Heart right ventricle (tissue), 16 donors: Measurements from ENCODE around the gene PAX3. TPM values are rescaled to one million over a fixed set of nuclear protein-coding genes. Genes with fewer than 3 reads are reported as not detected.

Source experiments
- ATAC-seq, 8 donors: fragments of 200-7000 bp; cut with Tn5 transposase; one replicate each; pipeline ENCODE4 v1.9.1; 2020; ENCODE audit warnings: mild to moderate bottlenecking in 8 of 8, moderate library complexity in 8 of 8, moderate number of reproducible peaks in 1 of 8
- DNase-seq, 2 donors: peaks; one replicate each; pipeline ENCODE4 v3.0.0-alpha.2; 2020
- H3K27ac ChIP-seq, 10 donors: fragments of 200-600 bp; sonication (generic) in 2 of 10; one replicate each; pipeline versions ENCODE4 v1.5.0 to v1.8.0; 2020 to 2022; ENCODE audit warnings: mild to moderate bottlenecking in 3 of 10
- H3K27me3 ChIP-seq, 7 donors: fragments of 200-600 bp; one replicate each; pipeline ENCODE4 v1.8.0; 2021 to 2022; ENCODE audit warnings: mild to moderate bottlenecking in 2 of 7
- H3K36me3 ChIP-seq, 9 donors: fragments of 200-600 bp; sonication (generic) in 1 of 9; one replicate each; pipeline versions ENCODE4 v1.5.0 to v1.8.0; 2020 to 2022; ENCODE audit warnings: mild to moderate bottlenecking in 2 of 9
- H3K4me1 ChIP-seq, 9 donors: fragments of 200-600 bp; sonication (generic) in 1 of 9; one replicate each; pipeline versions ENCODE4 v1.5.0 to v1.8.0; 2020 to 2022; ENCODE audit warnings: mild to moderate bottlenecking in 4 of 9
- H3K4me3 ChIP-seq, 10 donors: fragments of 200-600 bp; sonication (generic) in 2 of 10; one replicate each; pipeline versions ENCODE4 v1.5.0 to v1.8.0; 2020 to 2022; ENCODE audit warnings: mild to moderate bottlenecking in 7 of 10, moderate library complexity in 2 of 10
- H3K9me3 ChIP-seq, 11 donors: fragments of 200-600 bp in 10 of 11; sonication (generic) in 2 of 11; one replicate each; pipeline versions ENCODE4 v1.5.0 to v1.8.0; 2013 to 2022; ENCODE audit warnings: mild to moderate bottlenecking in 2 of 11, control low read depth in 1 of 11, moderate library complexity in 1 of 11
- CTCF ChIP-seq, 9 donors: fragments of 200-600 bp; sonication (generic) in 2 of 9; IDR thresholded peaks; one replicate each; pipeline versions ENCODE4 v1.5.0 to v1.8.0; 2021 to 2022; ENCODE audit warnings: antibody characterized with exemption in 9 of 9, mild to moderate bottlenecking in 5 of 9, moderate library complexity in 1 of 9
- WGBS, 2 donors: extraction: QIAGEN DNeasy Blood & Tissue Kit; methylation state at CpG; one replicate each; pipeline ENCODE4 v1.1.7; 2013; ENCODE audit warnings: inconsistent platforms in 1 of 2; 5-methylcytosine and 5-hydroxymethylcytosine counted together
- intact Hi-C, 10 donors: fragments of 100-400 bp; cut with DNase I; formaldehyde crosslinking; loops; one replicate each; pipeline versions ENCODE4 v1.11.1 to v1.14.2; 2022
- polyA plus RNA-seq, 2 donors: library from polyadenylated mRNA; stranded (reverse); fragments of 200-250 nt; gene quantifications; one replicate each; pipeline ENCODE4 v1.2.3, GENCODE V29; 2013
- total RNA-seq, 10 donors: library from RNA; stranded (reverse); fragmentation: NEBNext Ultra II Directional in 3 of 10; extraction: Animal tissue kit (Norgen Biotek cat#: 25700) in 3 of 10; gene quantifications; one replicate each; pipeline versions ENCODE4 v1.2.1 to v1.2.4, GENCODE V29; 2021 to 2023
- donor health status: Arrhythmogenic right ventricular cardiomyopathy.
- donor health status: ischemic (EF 13 %, LVEDD 7.1; RV severe dilation, severe dysfunction).
- donor health status: healthy with polysubstance abuse.
- donor health status: DM: no; HTN: yes; CAD: no.
- donor health status: DM: no; HTN: no; CAD: no.
- donor health status: ischemic (EF 25% LVEDD 6.9; RV normal size, moderate dysfunction).
- donor health status: ischemic (EF 25% LVEDD 5.7; RV mildly dilated, moderate dysfunction).
- donor health status: healthy.
- donor health status: DM: yes; HTN: yes; CAD: no.
- donor health status: Ischemic cardiomyopathy.
- donor health status: ischemic (EF 35%, LVEDD 5.7; RV mildly dilated, moderate dysfunction).
- donor health status: nonischemic (EF 11% LVEDD 7.7; RV severe dilation, severe dysfunction).
- donor health status: DM: yes; HTN: yes; CAD: no.
- donor health status: PGD.
- donor health status: ischemic (EF 29% LVEDD 5.4; RV normal size, mild dysfunction).
- donor health status: nonischemic (EF 23%, LVEDD 6.1; RV moderate dilation, normal function).

Gene PAX3
- total and polyA plus RNA-seq, 12 donors = 0.01 TPM; not detected in 11

GRCh38 chr2:222212571-222212970, 86.2 kb downstream of the PAX3 start:
- peaks cover 0 to 61% (median 12%) of the 10 kb centered on the region in 7 donors for H3K27me3 ChIP-seq
- H3K4me1 ChIP-seq = no peaks in the 10 kb centered on the region
- ATAC-seq = no peak
- 68 to 82% methylated on average over 4 of the region's 4 CpGs for WGBS, 2 donors
- H3K9me3 ChIP-seq = no peaks in the 10 kb centered on the region
- H3K36me3 ChIP-seq = no peaks in the 10 kb centered on the region
- intact Hi-C loops = no loop called here
- H3K27ac ChIP-seq = no peak overlapping the region
- no peak overlapping the region for H3K4me3 ChIP-seq
- no peak for DNase-seq
- TF ChIP-seq CTCF (IDR thresholded peaks at IDR 0.05) = no peak

- no peak for TF ChIP-seq CTCF (IDR thresholded peaks at IDR 0.05)
- H3K27ac ChIP-seq = no peak overlapping the region
- H3K27me3 ChIP-seq = peaks cover 0 to 66% (median 14%) of the 10 kb centered on the region in 7 donors
- intact Hi-C loops = no loop called here
- no peaks in the 10 kb centered on the region for H3K36me3 ChIP-seq
- DNase-seq (no peak), ATAC-seq (no peak)
- H3K9me3 ChIP-seq = no peaks in the 10 kb centered on the region
- H3K4me1 ChIP-seq = no peaks in the 10 kb centered on the region
- WGBS, 2 donors = 65 to 68% methylated on average over 4 of the region's 4 CpGs
- H3K4me3 ChIP-seq = no peak overlapping the region
These were observed 90.6 kb downstream of the PAX3 start for GRCh38 chr2:222208010-222208690.

GRCh38 chr2:222205136-222205535, 93.7 kb downstream of the PAX3 start:
- ATAC-seq (no peak), DNase-seq (no peak)
- Histone ChIP-seq H3K4me1 (no peaks in the 10 kb centered on the region), H3K27ac (no peak overlapping the region), H3K27me3 (peaks cover 0 to 68% (median 21%) of the 10 kb centered on the region in 7 donors), H3K4me3 (no peak overlapping the region), H3K9me3 (no peaks in the 10 kb centered on the region), H3K36me3 (no peaks in the 10 kb centered on the region)
- no peak for TF ChIP-seq CTCF (IDR thresholded peaks at IDR 0.05)
- intact Hi-C loops = no loop called here
- 58 to 63% methylated on average over 1 of the region's 1 CpG for WGBS, 2 donors

GRCh38 chr2:222203041-222203440, 95.8 kb downstream of the PAX3 start:
- ATAC-seq (no peak), DNase-seq (no peak)
- H3K27ac ChIP-seq = no peak overlapping the region
- no peaks in the 10 kb centered on the region for H3K36me3 ChIP-seq
- H3K27me3 ChIP-seq = peaks cover 0 to 68% (median 25%) of the 10 kb centered on the region in 7 donors
- intact Hi-C loops = no loop called here
- H3K4me1 ChIP-seq = no peaks in the 10 kb centered on the region
- no peak overlapping the region for H3K4me3 ChIP-seq
- no peak for TF ChIP-seq CTCF (IDR thresholded peaks at IDR 0.05)
- 51 to 56% methylated on average over 4 of the region's 4 CpGs for WGBS, 2 donors
- no peaks in the 10 kb centered on the region for H3K9me3 ChIP-seq
